BJ (cell line): Measurements from ENCODE around the gene SYT9. TPM values are rescaled to one million over a fixed set of nuclear protein-coding genes. Genes with fewer than 3 reads are reported as not detected.

Source experiments
- CTCF ChIA-PET: fragments of 350-600 bp; formaldehyde crosslinking; extraction: SDS; loops from one replicate; lab custom pipeline; 2021; ENCODE audit warnings: antibody characterized with exemption, inconsistent platforms; lab: Yijun Ruan, JAX
- POLR2A ChIA-PET: fragments of 300-600 bp; sonication (Branson Sonifier 250); formaldehyde crosslinking; extraction: SDS; loops from one replicate; lab custom pipeline; 2021; ENCODE audit warnings: antibody characterized with exemption; lab: Charles Lee
- DNase-seq: peaks from one replicate; pipeline ENCODE4 v3.0.0-alpha.2; 2011; ENCODE audit warnings: low read depth
- H3K27me3 ChIP-seq: 2 replicates; pipeline ENCODE4 v1.6.0; 2011; ENCODE audit warnings: low read length; ENCODE audit not compliant: control insufficient read depth, insufficient read depth
- H3K36me3 ChIP-seq: 2 replicates; pipeline ENCODE4 v1.5.1; 2011; ENCODE audit warnings: low read length; ENCODE audit not compliant: control insufficient read depth, insufficient read depth
- H3K4me3 ChIP-seq: 2 replicates; pipeline ENCODE4 v1.5.1; 2011; ENCODE audit warnings: low read depth, mild to moderate bottlenecking, control low read depth, low read length
- polyA plus RNA-seq: library from polyadenylated mRNA; depleted of rRNA; stranded (reverse); fragments of >200 nt; gene quantifications from 2 replicates; pipeline ENCODE4 v1.2.3, GENCODE V29; 2011
- TF ChIP-seq, protein P1 (sequence below): IDR thresholded peaks from 2 replicates; pipeline ENCODE4 v1.5.1; 2011; ENCODE audit warnings: low read depth, mild to moderate bottlenecking, control low read depth, inconsistent platforms, low read length, moderate library complexity; ENCODE audit not compliant: insufficient read depth

SYT9 gene
- polyA plus RNA-seq, 1 experiment, result not detected

DNA sequence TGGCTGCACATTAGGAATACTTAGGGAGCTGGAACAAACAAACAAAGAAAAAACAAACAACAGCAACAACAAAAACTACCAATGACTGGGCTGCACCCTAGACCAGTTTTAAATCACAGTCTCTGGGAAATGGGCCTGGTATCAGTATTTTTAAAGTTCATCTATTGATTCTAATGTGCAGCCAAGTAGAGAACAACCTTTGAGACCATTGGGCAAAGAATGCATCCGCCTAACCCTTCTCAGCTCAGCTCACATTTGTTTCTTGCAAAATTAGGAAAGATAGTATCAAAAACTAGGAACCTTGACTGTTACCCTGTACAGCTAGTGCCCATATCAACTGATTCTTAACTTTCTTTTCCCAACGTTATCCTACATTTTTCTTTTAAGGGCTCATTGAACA lies 5.2 kb downstream of the SYT9 start:
- ChIA-PET POLR2A (no interaction called here), CTCF (no interaction called here)
- no peak for DNase-seq
- Histone ChIP-seq H3K4me3 (no peak overlapping the region), H3K27me3 (peaks cover 14% of the 10 kb centered on the region), H3K36me3 (no peaks in the 10 kb centered on the region)
- TF ChIP-seq, protein P1, sequence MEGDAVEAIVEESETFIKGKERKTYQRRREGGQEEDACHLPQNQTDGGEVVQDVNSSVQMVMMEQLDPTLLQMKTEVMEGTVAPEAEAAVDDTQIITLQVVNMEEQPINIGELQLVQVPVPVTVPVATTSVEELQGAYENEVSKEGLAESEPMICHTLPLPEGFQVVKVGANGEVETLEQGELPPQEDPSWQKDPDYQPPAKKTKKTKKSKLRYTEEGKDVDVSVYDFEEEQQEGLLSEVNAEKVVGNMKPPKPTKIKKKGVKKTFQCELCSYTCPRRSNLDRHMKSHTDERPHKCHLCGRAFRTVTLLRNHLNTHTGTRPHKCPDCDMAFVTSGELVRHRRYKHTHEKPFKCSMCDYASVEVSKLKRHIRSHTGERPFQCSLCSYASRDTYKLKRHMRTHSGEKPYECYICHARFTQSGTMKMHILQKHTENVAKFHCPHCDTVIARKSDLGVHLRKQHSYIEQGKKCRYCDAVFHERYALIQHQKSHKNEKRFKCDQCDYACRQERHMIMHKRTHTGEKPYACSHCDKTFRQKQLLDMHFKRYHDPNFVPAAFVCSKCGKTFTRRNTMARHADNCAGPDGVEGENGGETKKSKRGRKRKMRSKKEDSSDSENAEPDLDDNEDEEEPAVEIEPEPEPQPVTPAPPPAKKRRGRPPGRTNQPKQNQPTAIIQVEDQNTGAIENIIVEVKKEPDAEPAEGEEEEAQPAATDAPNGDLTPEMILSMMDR, result no peak

DNA sequence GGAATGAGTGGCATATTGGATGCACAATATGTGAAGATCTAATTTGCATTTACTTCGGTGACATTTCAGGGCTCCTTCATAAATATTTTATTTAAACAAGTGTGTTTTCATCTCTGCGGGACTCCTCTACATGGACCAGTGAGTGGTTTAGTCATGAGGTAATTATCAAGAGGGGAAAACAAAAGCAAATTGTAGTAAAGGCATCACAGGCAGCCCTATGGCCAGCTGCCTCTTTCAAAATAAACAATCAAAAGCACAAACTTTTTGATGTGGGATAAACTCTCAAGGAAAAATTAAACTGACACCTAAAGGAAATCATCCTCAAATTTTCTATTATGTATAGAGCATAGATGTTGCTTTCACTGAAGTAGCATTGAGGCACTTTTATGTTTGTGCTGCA lies 6.0 kb downstream of the SYT9 start:
- CTCF ChIA-PET, result no interaction called here

DNA sequence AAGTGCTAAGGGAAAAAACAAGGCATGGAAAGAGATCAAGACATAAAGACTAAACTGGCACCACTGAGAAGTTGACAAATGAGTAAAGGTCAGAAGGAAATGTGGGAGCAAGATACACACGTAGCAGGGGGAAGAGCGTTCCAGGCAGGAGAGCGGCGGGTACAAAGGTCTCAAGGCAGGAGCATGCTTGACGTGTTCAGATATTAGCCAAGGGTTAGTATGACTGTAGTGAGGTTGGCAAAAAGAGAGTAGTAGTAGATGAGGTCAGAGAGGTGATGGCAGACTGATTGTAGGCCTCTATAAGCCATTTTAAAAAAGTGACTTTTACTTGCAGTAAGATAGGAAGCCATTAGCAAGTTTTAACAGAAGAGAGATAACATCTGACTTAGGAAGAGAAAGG lies 9.9 kb downstream of the SYT9 start:
- no peaks in the 10 kb centered on the region for H3K27me3 ChIP-seq
- ChIA-PET POLR2A (no interaction called here), CTCF (no interaction called here)
- no peak for DNase-seq
- no peak overlapping the region for H3K4me3 ChIP-seq
- TF ChIP-seq, protein P1, result no peak
- H3K36me3 ChIP-seq, result no peaks in the 10 kb centered on the region

More for the DNA sequence above, 6.0 kb downstream of the SYT9 start:
- Histone ChIP-seq H3K4me3 (no peak overlapping the region), H3K36me3 (no peaks in the 10 kb centered on the region), H3K27me3 (peaks cover 10% of the 10 kb centered on the region)
- POLR2A ChIA-PET, result no interaction called here
- TF ChIP-seq, protein P1, result no peak
- DNase-seq, result no peak

DNA sequence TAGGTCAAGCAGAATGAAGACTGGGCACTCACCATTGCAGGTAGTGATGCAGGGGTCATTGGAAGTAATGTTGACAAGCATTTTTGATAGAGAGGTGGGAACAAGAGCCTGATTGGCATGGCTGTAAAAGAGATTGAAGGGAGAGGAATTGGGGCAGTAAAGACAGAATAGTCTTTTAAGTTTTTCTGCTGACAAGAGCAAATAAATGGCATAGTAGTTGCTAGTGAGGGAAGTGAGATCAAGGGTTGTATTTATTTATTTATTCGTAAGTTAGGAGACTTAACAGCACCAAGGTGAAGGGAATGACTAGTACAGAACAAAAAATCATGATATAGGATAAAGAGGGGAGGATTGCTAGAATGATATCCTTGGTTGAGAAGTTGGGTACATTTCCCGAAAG lies 11.0 kb downstream of the SYT9 start:
- ChIA-PET CTCF (interaction anchor here (1.7 kb wide), 1 partner anchor 16 kb away, joined by 3 read pairs; no protein-coding TSS in a partner anchor), POLR2A (no interaction called here)
- no peak overlapping the region for H3K4me3 ChIP-seq
- TF ChIP-seq, protein P1, result no peak
- no peaks in the 10 kb centered on the region for H3K27me3 ChIP-seq
- H3K36me3 ChIP-seq, result no peaks in the 10 kb centered on the region
- DNase-seq, result no peak

DNA sequence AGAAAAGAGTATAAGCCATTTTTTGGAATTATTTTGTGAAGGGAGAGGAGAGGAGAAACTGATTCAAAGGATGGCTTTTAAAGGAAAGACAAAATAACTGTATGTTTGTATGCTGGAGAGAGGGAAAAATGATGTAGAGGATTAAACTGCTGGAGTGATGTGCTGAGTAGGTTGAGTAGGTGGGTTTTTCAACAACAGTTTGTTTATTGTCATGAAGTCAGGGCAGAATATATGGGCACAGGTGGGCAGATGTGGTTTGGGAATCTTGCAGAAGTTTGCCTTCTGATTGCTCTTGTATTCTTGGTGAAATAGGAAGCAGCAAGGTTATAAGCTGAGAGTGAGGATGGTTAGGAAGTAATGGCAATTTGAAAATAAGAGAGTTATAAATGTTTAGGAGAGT lies 12.1 kb downstream of the SYT9 start:
- ChIA-PET POLR2A (no interaction called here), CTCF (interaction anchor here (1.7 kb wide), 1 partner anchor 15 kb away, joined by 3 read pairs; no protein-coding TSS in a partner anchor)
- Histone ChIP-seq H3K36me3 (no peaks in the 10 kb centered on the region), H3K27me3 (no peaks in the 10 kb centered on the region), H3K4me3 (no peak overlapping the region)
- no peak for DNase-seq
- TF ChIP-seq, protein P1, result no peak
